Measurements from ENCODE around the gene WRNIP1.
"Not testable (repeated sequence)": the region's sequence is repeated elsewhere in the genome, so short reads cannot be mapped to it uniquely, and the experiment has no call there.

Gene WRNIP1

DNA sequence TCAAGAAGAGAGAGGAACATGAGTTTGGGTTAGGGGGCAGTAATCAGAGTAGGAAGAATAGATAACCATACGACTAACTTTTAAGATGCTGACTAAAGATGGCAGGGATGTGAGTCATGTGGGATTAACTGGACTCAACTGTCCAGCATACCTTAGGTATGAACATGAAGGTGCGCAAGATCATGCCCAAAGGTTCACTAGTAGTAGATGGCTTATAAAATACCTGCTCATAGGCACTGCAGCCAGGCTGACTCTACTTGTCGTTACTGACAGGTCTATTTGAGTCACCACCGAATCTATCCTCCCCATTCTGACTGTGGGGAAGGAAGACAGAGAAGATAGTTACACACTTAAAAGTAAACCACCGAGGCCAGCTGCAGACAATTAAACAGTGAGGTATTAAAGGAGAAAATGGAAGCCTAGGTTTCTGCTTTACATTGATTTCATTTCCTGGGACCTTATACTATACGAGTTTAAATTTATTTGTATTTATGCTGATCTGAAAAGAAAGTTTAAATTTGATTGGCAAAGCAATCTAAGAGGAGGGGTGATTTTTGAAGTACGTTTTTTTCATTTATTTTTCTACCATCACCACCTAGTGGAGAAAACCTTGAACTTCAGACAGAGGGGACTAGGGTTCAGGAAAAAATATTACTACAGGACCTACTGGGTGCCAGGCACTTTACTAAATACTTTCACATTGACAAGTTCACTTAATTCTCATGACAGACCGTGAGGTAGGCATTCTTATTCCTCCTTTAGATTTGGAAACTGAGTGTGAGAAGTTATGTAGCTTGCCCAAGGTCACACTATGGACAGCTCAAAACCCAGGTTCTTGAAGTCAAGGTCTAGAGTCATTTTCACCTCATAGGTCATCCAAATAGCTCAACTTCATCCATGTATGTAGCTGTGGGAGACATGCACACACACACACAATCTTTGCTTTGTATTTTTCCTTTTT lies 4.0 kb upstream of the WRNIP1 start:
- no peak overlapping the region for H3K9ac ChIP-seq (ENCODE audit: low read depth in 1 of 2, low read length in 2 of 2)
- H3K4me3 ChIP-seq (ENCODE audit: low read depth in 1 of 2, low read length in 2 of 2) = no peak overlapping the region
- no peak overlapping the region for H3K27ac ChIP-seq (ENCODE audit: low read depth, low read length)
- H3K27me3 ChIP-seq (ENCODE audit: control insufficient read depth in 1 of 2, insufficient read depth in 2 of 2, low read length in 2 of 2) = no peaks in the 10 kb centered on the region
- H3K36me3 ChIP-seq (ENCODE audit: control insufficient read depth in 1 of 2, insufficient read depth in 2 of 2, low read length in 2 of 2) = no peaks in the 10 kb centered on the region
- no peaks in the 10 kb centered on the region for H3K9me3 ChIP-seq (ENCODE audit: control insufficient read depth in 1 of 2, low read length in 2 of 2)
- H3K4me1 ChIP-seq (ENCODE audit: control insufficient read depth in 1 of 2, insufficient read depth in 2 of 2, low read length in 2 of 2) = peaks cover 3 to 4% of the 10 kb centered on the region in 2 donors

DNA sequence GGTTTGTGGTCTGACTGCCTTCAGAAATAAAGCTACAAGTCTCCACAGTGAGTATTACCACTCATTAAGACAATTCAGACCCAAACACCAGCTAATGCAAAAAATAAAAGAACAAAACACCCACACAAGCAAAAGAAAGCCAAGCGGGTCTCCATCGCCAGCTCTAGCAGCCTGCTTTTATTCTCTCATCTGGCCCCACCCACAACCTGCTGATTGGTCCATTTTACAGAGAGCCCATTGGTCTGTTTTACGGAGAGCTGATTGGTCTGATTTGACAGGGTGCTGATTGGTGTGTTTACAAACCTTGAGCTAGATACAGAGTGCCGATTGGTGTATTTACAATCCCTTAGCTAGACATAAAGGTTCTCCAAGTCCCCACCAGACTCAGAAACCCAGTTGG lies 2.3 kb upstream of the WRNIP1 start:
- H3K27ac ChIP-seq (ENCODE audit: low read depth, low read length); H3K4me3 ChIP-seq (ENCODE audit: low read depth in 1 of 2, low read length in 2 of 2); H3K9me3 ChIP-seq (ENCODE audit: control insufficient read depth in 1 of 2, low read length in 2 of 2); H3K9ac ChIP-seq (ENCODE audit: low read depth in 1 of 2, low read length in 2 of 2); H3K36me3 ChIP-seq (ENCODE audit: control insufficient read depth in 1 of 2, insufficient read depth in 2 of 2, low read length in 2 of 2); H3K27me3 ChIP-seq (ENCODE audit: control insufficient read depth in 1 of 2, insufficient read depth in 2 of 2, low read length in 2 of 2): not testable (repeated sequence)
- peaks cover 10 to 20% of the 10 kb centered on the region in 2 donors for H3K4me1 ChIP-seq (ENCODE audit: control insufficient read depth in 1 of 2, insufficient read depth in 2 of 2, low read length in 2 of 2)

DNA sequence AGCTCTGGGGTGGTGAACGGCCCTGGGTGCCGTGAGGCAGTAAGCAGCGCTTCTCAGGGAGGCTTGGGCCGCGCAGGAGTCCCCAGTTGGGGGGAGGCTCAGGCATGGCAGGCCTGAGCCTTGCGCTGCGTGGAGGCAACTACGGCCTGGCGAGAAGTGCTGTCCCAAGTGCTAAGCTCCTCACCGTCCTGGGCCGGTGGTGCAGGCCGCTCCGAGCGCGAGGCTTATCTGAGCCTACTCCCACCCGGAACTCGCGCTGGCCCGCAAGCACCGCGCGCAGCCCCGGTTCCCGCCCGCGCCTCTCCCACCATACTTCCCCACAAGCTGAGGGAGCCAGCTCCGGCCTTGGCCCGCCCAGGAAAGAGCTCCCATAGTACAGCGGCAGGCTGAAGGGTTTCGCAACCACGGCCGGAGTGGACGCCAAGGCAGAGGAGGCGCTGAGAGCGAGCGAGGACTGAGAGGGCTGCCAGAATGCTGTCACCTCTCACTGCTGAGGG lies 1.8 kb upstream of the WRNIP1 start:
- no peaks in the 10 kb centered on the region for H3K36me3 ChIP-seq (ENCODE audit: control insufficient read depth in 1 of 2, insufficient read depth in 2 of 2, low read length in 2 of 2)
- H3K4me1 ChIP-seq (ENCODE audit: control insufficient read depth in 1 of 2, insufficient read depth in 2 of 2, low read length in 2 of 2) = peaks cover 15 to 26% of the 10 kb centered on the region in 2 donors
- no peak overlapping the region for H3K4me3 ChIP-seq (ENCODE audit: low read depth in 1 of 2, low read length in 2 of 2)
- no peak overlapping the region for H3K27ac ChIP-seq (ENCODE audit: low read depth, low read length)
- no peak overlapping the region for H3K9ac ChIP-seq (ENCODE audit: low read depth in 1 of 2, low read length in 2 of 2)
- no peaks in the 10 kb centered on the region for H3K27me3 ChIP-seq (ENCODE audit: control insufficient read depth in 1 of 2, insufficient read depth in 2 of 2, low read length in 2 of 2)
- no peaks in the 10 kb centered on the region for H3K9me3 ChIP-seq (ENCODE audit: control insufficient read depth in 1 of 2, low read length in 2 of 2)

DNA sequence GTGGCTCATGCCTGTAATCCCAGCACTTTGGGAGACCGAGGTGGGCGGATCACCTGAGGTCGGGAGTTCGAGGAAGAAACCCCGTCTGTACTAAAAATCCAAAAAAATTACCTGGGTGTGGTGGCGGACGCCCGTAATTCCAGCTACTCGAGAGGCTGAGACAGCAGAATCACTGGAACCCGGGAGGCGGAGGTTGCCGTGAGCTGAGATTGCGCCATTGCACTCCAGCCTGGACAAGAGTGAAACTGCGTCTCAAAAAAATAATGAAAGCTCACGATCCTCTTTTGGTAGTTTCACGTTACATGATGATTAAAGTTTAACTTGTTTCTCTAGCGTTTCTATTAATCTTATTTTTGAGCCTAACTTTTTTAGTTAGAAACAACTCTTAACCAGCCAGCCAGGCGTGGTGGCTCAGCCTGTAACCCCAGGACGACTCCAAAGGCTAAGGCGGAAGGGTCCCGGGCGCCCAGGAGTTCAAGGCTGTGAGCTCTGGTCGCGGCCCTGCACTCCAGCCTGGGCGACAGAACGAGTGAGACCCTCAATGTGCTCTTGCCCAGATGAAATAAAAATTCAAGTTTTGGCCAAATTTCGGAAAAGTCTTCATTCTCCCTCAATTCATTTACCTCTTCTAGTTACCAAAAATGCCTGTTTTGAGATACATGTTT lies 1.2 kb upstream of the WRNIP1 start:
- Histone ChIP-seq H3K27me3 (ENCODE audit: control insufficient read depth in 1 of 2, insufficient read depth in 2 of 2, low read length in 2 of 2) (no peaks in the 10 kb centered on the region), H3K9ac (ENCODE audit: low read depth in 1 of 2, low read length in 2 of 2) (peak overlapping the region; percentile 48 to 60), H3K27ac (ENCODE audit: low read depth, low read length) (no peak overlapping the region), H3K9me3 (ENCODE audit: control insufficient read depth in 1 of 2, low read length in 2 of 2) (no peaks in the 10 kb centered on the region), H3K36me3 (ENCODE audit: control insufficient read depth in 1 of 2, insufficient read depth in 2 of 2, low read length in 2 of 2) (no peaks in the 10 kb centered on the region), H3K4me1 (ENCODE audit: control insufficient read depth in 1 of 2, insufficient read depth in 2 of 2, low read length in 2 of 2) (peaks cover 21 to 30% of the 10 kb centered on the region in 2 donors), H3K4me3 (ENCODE audit: low read depth in 1 of 2, low read length in 2 of 2) (peak overlapping the region; percentile 70 to 89)

DNA sequence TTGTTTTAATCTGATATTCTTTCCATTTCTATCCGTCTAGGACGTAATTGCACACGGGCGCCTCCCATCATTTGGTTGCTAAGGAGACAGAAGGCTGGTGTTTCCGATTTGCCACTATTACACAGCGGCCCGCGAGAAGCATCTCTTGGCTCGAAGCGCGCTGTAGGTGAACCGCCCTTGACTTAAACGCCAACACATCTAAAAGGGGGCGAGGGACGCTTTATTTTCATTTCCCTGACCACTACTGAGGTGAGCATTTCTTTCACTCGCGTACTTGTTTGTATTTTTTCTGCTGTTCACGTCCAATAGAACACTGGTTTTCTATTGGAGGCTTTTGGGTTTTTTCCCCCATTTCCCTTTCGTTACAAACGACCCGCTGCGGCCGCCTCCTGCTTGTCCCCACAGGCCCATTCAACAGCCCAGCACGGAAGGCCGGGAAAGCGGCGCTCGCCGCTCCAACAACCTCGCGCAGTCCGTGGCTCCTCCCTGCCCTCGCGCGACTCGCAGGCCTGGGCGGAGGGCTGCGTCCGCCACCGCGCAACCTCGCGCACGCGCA lies 505 bp upstream of the WRNIP1 start:
- no peaks in the 10 kb centered on the region for H3K36me3 ChIP-seq (ENCODE audit: control insufficient read depth in 1 of 2, insufficient read depth in 2 of 2, low read length in 2 of 2)
- peaks cover 22 to 30% of the 10 kb centered on the region in 2 donors for H3K4me1 ChIP-seq (ENCODE audit: control insufficient read depth in 1 of 2, insufficient read depth in 2 of 2, low read length in 2 of 2)
- peak overlapping the region; percentile 71 for H3K27ac ChIP-seq (ENCODE audit: low read depth, low read length)
- no peaks in the 10 kb centered on the region for H3K27me3 ChIP-seq (ENCODE audit: control insufficient read depth in 1 of 2, insufficient read depth in 2 of 2, low read length in 2 of 2)
- peak overlapping the region; percentile 48 to 60 for H3K9ac ChIP-seq (ENCODE audit: low read depth in 1 of 2, low read length in 2 of 2)
- peak overlapping the region; percentile 70 to 89 for H3K4me3 ChIP-seq (ENCODE audit: low read depth in 1 of 2, low read length in 2 of 2)
- H3K9me3 ChIP-seq (ENCODE audit: control insufficient read depth in 1 of 2, low read length in 2 of 2) = no peaks in the 10 kb centered on the region

DNA sequence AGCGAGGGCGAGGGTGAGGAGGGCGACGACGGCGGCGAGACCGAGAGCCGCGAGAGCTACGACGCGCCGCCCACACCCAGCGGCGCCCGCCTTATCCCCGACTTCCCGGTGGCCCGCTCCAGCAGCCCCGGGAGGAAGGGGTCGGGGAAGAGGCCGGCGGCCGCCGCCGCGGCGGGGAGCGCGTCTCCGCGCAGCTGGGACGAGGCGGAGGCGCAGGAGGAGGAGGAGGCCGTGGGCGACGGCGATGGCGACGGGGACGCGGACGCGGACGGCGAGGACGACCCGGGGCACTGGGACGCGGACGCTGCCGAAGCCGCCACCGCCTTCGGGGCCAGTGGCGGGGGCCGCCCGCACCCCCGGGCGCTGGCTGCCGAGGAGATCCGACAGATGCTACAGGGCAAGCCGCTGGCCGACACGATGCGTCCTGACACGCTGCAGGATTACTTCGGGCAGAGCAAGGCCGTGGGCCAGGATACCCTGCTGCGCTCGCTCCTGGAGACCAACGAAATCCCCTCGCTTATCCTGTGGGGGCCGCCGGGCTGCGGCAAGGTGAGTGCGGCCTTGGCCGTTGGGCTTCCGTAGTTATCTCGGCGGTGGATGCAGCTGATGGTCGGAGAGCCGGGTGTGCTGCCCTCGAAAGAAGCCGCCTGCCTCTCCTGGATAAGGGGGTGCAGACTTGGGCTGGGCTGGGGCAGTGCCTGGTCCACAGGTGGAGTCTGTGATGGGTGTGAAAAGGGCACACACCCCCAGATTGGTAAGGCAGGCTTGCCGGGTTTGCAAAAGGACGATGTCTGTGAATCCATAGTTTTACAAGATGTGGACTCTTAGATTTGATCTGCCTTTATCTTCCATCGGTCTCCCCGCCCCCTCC lies 938 bp downstream of the WRNIP1 start:
- H3K36me3 ChIP-seq (ENCODE audit: control insufficient read depth in 1 of 2, insufficient read depth in 2 of 2, low read length in 2 of 2) = peaks cover 6 to 9% of the 10 kb centered on the region in 2 donors
- H3K4me3 ChIP-seq (ENCODE audit: low read depth in 1 of 2, low read length in 2 of 2) = peak overlapping the region; percentile 92 to 95
- peak overlapping the region; percentile 91 for H3K27ac ChIP-seq (ENCODE audit: low read depth, low read length)
- peak overlapping the region; percentile 77 to 90 for H3K9ac ChIP-seq (ENCODE audit: low read depth in 1 of 2, low read length in 2 of 2)
- H3K27me3 ChIP-seq (ENCODE audit: control insufficient read depth in 1 of 2, insufficient read depth in 2 of 2, low read length in 2 of 2) = no peaks in the 10 kb centered on the region
- no peaks in the 10 kb centered on the region for H3K9me3 ChIP-seq (ENCODE audit: control insufficient read depth in 1 of 2, low read length in 2 of 2)
- peaks cover 28 to 30% of the 10 kb centered on the region in 2 donors for H3K4me1 ChIP-seq (ENCODE audit: control insufficient read depth in 1 of 2, insufficient read depth in 2 of 2, low read length in 2 of 2)

DNA sequence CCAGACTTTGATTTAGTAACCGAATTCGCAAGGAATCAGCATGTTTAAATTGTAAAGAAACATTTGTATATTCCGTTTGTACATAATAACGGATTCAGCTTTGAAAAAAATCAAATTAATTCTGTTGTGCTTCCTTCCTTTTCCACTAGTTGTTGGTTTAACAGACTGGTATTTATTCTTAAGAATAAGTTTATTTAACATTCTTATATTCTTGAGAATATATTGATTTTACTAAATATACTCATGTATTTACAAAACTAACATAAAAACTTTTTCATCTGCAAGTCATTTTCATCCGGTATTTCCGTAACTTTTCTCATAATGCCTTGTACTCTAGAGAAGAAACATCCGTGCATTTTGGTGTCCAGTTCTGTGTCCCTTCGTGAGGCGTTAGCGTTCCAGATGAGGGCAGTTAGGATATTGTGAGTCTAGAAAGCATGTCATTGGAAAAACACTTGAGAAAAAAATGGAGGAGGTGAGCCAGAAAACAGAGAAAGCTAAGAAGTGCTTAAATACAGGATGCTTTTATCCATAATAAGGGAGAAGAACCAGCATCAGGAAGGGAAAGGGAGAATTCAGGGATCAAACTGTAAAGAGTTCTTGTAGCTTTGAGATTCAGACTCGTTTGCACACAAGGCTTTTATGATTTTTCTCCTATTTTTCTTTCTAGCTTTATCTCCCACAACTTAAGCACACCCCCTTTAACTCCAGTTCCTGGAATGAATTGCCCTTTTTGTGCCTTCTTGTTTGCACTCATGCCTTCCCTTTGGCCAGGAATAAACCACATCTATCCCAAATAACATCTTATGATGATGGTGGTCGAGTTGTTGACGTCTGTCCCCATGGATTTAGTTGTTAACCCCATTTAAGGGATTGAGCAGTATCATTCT lies 1.8 kb downstream of the WRNIP1 start:
- peak overlapping the region; percentile 77 to 90 for H3K9ac ChIP-seq (ENCODE audit: low read depth in 1 of 2, low read length in 2 of 2)
- no peaks in the 10 kb centered on the region for H3K27me3 ChIP-seq (ENCODE audit: control insufficient read depth in 1 of 2, insufficient read depth in 2 of 2, low read length in 2 of 2)
- no peaks in the 10 kb centered on the region for H3K9me3 ChIP-seq (ENCODE audit: control insufficient read depth in 1 of 2, low read length in 2 of 2)
- H3K36me3 ChIP-seq (ENCODE audit: control insufficient read depth in 1 of 2, insufficient read depth in 2 of 2, low read length in 2 of 2) = peaks cover 9 to 10% of the 10 kb centered on the region in 2 donors
- H3K27ac ChIP-seq (ENCODE audit: low read depth, low read length) = no peak overlapping the region
- peak overlapping the region; percentile 92 to 95 for H3K4me3 ChIP-seq (ENCODE audit: low read depth in 1 of 2, low read length in 2 of 2)
- H3K4me1 ChIP-seq (ENCODE audit: control insufficient read depth in 1 of 2, insufficient read depth in 2 of 2, low read length in 2 of 2) = peaks cover 28 to 30% of the 10 kb centered on the region in 2 donors

DNA sequence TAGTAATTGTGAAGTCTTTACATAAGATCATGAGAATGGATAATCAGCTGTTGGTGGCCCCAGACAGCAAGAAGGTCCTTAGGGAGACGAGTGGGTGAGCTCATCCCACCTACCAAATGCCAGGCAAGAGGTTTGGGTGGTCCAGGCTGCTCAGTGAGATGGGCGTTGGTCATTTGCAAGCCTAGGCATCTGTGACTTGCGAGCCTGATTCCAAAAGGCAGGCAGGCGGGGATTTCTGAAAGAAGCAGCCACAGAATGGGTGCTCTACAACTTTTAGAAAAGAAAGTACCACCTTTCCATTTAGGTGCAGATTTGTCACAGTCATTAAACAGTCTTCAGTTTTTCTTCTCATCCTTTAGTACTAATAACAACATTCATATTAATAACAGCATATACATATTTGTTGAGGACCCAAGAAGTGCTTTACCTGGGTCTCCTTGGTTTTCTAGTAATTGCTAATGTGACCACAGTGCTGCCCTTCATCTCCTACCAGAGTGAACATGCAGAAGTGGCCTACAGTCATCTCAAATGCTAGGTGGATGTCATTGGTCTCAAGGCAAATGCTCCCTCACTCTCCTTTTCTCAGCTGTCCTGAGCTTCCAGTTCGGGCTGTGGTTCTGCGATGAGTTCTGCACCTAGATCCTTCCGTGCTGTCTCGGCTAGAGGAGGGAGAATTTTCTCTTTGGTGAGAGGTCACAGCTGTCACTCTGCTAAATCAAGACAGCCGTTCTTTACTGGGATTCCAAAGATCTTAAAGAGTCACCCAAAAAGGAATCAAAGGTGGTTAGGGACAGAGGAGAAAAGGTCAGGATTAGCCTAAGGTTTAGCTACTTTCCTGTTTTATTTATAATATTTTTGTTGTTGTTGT lies 2.7 kb downstream of the WRNIP1 start:
- Histone ChIP-seq H3K4me3 (ENCODE audit: low read depth in 1 of 2, low read length in 2 of 2) (peak overlapping the region; percentile 92 to 95), H3K9me3 (ENCODE audit: control insufficient read depth in 1 of 2, low read length in 2 of 2) (no peaks in the 10 kb centered on the region), H3K27ac (ENCODE audit: low read depth, low read length) (no peak overlapping the region), H3K9ac (ENCODE audit: low read depth in 1 of 2, low read length in 2 of 2) (peak overlapping the region; percentile 29 to 90), H3K27me3 (ENCODE audit: control insufficient read depth in 1 of 2, insufficient read depth in 2 of 2, low read length in 2 of 2) (no peaks in the 10 kb centered on the region), H3K4me1 (ENCODE audit: control insufficient read depth in 1 of 2, insufficient read depth in 2 of 2, low read length in 2 of 2) (peaks cover 28 to 30% of the 10 kb centered on the region in 2 donors), H3K36me3 (ENCODE audit: control insufficient read depth in 1 of 2, insufficient read depth in 2 of 2, low read length in 2 of 2) (peaks cover 9 to 10% of the 10 kb centered on the region in 2 donors)
